ENCODE results near the gene DHCR7. TPM values are rescaled to one million over a fixed set of nuclear protein-coding genes. Genes with fewer than 3 reads are reported as not detected.

Gene DHCR7
- total and polyA plus RNA-seq, 2 experiments from 2014 or later = 84.0 to 166 TPM

DNA sequence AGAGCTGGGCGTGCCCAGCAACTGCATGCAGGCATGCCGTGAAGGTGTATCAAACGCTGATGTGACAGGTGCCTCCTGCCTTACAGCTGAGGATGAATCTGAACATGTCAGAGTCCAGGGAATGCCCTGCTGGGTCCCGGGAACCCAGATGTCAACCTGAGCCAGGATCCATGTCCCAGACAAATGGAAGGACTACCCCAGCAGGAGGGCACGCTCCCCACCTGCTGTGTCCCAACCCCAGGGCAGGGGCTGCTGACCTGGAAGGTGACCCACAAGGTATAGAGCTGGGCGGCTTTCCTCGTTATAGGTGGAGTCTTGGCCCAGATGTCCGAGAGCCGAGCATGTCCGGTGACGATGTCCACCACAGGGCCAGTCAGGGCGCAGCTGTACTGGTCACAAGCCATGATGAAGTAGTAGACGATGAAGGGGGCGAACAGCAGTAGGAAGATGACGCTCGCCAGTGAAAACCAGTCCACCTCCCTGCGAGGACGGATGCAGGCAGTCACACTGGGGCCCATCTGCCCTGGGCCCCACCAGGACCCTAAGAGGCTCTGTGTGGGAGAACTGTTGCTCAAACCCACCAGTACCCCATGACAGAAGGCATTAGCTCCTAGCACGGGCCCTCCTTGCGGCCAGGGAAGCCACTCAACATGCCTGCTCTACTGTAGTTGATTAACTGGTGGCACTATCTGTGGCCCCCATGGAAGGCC, 4.3 kb downstream of the DHCR7 start (continued):
- TF ChIP-seq NANOG (IDR thresholded peaks at IDR 0.05; ENCODE audit: borderline replicate concordance) = no peak
- no peak for TF ChIP-seq JUNB (IDR thresholded peaks at IDR 0.05; ENCODE audit: unreplicated experiment)
- no peak for TF ChIP-seq CREB1 (CRISPR knock-in tag; IDR thresholded peaks at IDR 0.05; ENCODE audit: low read depth)
- TF ChIP-seq EZH2phosphoT487 (IDR thresholded peaks at IDR 0.05; ENCODE audit: unreplicated experiment) = no peak

- Histone ChIP-seq H4K20me1 (replicated peaks; ENCODE audit: insufficient read depth) (peaks cover 33% of the 10 kb centered on the region), H3F3A (replicated peaks; ENCODE audit: low read depth) (no peaks in the 10 kb centered on the region), H3K27me3 (ENCODE audit: insufficient read depth) (no peaks in the 10 kb centered on the region), H3K9me2 (ENCODE audit: insufficient read depth) (no peaks in the 10 kb centered on the region), H3K79me2 (replicated peaks; ENCODE audit: insufficient read depth) (peaks cover 30% of the 10 kb centered on the region), H3K27ac (ENCODE audit: low read depth) (no peak overlapping the region), H3K4me1 (ENCODE audit: insufficient read depth) (peaks cover 10% of the 10 kb centered on the region), H3K4me2 (no peak overlapping the region), H3K4me3 (no peak overlapping the region), H3K36me3 (ENCODE audit: insufficient read depth) (peaks cover 62% of the 10 kb centered on the region), H2AFZ (no peak overlapping the region)
- DNase-seq (ENCODE audit: low spot score) (no peak), ATAC-seq (no peak)
- Mint-ChIP-seq H3K9me3 (peaks cover 7% of the 10 kb centered on the region; the same call in 2 of the 3 replicates), H3K27ac (no peak overlapping the region), H3K27me3 (ENCODE audit: insufficient read depth, low read depth, poor library complexity) (peaks cover 10% of the 10 kb centered on the region), H3K4me3 (no peak overlapping the region), H3K36me3 (ENCODE audit: low read depth) (peaks cover 89% of the 10 kb centered on the region), H3K4me1 (peaks cover 18% of the 10 kb centered on the region; the same call in 2 of the 3 replicates)
- TF ChIP-seq, protein P1, sequence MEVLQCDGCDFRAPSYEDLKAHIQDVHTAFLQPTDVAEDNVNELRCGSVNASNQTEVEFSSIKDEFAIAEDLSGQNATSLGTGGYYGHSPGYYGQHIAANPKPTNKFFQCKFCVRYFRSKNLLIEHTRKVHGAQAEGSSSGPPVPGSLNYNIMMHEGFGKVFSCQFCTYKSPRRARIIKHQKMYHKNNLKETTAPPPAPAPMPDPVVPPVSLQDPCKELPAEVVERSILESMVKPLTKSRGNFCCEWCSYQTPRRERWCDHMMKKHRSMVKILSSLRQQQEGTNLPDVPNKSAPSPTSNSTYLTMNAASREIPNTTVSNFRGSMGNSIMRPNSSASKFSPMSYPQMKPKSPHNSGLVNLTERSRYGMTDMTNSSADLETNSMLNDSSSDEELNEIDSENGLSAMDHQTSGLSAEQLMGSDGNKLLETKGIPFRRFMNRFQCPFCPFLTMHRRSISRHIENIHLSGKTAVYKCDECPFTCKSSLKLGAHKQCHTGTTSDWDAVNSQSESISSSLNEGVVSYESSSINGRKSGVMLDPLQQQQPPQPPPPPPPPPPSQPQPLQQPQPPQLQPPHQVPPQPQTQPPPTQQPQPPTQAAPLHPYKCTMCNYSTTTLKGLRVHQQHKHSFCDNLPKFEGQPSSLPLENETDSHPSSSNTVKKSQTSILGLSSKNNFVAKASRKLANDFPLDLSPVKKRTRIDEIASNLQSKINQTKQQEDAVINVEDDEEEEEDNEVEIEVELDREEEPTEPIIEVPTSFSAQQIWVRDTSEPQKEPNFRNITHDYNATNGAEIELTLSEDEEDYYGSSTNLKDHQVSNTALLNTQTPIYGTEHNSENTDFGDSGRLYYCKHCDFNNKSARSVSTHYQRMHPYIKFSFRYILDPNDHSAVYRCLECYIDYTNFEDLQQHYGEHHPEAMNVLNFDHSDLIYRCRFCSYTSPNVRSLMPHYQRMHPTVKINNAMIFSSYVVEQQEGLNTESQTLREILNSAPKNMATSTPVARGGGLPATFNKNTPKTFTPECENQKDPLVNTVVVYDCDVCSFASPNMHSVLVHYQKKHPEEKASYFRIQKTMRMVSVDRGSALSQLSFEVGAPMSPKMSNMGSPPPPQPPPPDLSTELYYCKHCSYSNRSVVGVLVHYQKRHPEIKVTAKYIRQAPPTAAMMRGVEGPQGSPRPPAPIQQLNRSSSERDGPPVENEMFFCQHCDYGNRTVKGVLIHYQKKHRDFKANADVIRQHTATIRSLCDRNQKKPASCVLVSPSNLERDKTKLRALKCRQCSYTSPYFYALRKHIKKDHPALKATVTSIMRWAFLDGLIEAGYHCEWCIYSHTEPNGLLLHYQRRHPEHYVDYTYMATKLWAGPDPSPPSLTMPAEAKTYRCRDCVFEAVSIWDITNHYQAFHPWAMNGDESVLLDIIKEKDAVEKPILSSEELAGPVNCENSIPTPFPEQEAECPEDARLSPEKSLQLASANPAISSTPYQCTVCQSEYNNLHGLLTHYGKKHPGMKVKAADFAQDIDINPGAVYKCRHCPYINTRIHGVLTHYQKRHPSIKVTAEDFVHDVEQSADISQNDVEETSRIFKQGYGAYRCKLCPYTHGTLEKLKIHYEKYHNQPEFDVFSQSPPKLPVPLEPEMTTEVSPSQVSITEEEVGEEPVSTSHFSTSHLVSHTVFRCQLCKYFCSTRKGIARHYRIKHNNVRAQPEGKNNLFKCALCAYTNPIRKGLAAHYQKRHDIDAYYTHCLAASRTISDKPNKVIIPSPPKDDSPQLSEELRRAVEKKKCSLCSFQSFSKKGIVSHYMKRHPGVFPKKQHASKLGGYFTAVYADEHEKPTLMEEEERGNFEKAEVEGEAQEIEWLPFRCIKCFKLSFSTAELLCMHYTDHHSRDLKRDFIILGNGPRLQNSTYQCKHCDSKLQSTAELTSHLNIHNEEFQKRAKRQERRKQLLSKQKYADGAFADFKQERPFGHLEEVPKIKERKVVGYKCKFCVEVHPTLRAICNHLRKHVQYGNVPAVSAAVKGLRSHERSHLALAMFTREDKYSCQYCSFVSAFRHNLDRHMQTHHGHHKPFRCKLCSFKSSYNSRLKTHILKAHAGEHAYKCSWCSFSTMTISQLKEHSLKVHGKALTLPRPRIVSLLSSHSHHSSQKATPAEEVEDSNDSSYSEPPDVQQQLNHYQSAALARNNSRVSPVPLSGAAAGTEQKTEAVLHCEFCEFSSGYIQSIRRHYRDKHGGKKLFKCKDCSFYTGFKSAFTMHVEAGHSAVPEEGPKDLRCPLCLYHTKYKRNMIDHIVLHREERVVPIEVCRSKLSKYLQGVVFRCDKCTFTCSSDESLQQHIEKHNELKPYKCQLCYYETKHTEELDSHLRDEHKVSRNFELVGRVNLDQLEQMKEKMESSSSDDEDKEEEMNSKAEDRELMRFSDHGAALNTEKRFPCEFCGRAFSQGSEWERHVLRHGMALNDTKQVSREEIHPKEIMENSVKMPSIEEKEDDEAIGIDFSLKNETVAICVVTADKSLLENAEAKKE (CRISPR knock-in tag; IDR thresholded peaks at IDR 0.05) = no peak
- TF ChIP-seq JUNB (IDR thresholded peaks at IDR 0.05; ENCODE audit: unreplicated experiment) = no peak
- TF ChIP-seq STAT1 (IDR thresholded peaks at IDR 0.05; ENCODE audit: unreplicated experiment) = no peak
- no peak for TF ChIP-seq POLR2AphosphoS5 (IDR thresholded peaks at IDR 0.05; ENCODE audit: low read depth)
- TF ChIP-seq NANOG (IDR thresholded peaks at IDR 0.05; ENCODE audit: borderline replicate concordance) = no peak
- TF ChIP-seq, protein P2, sequence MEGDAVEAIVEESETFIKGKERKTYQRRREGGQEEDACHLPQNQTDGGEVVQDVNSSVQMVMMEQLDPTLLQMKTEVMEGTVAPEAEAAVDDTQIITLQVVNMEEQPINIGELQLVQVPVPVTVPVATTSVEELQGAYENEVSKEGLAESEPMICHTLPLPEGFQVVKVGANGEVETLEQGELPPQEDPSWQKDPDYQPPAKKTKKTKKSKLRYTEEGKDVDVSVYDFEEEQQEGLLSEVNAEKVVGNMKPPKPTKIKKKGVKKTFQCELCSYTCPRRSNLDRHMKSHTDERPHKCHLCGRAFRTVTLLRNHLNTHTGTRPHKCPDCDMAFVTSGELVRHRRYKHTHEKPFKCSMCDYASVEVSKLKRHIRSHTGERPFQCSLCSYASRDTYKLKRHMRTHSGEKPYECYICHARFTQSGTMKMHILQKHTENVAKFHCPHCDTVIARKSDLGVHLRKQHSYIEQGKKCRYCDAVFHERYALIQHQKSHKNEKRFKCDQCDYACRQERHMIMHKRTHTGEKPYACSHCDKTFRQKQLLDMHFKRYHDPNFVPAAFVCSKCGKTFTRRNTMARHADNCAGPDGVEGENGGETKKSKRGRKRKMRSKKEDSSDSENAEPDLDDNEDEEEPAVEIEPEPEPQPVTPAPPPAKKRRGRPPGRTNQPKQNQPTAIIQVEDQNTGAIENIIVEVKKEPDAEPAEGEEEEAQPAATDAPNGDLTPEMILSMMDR (conservative IDR thresholded peaks at IDR 0.05; ENCODE audit: low read depth in 2 of 2) = no peak
- TF ChIP-seq, protein P3, sequence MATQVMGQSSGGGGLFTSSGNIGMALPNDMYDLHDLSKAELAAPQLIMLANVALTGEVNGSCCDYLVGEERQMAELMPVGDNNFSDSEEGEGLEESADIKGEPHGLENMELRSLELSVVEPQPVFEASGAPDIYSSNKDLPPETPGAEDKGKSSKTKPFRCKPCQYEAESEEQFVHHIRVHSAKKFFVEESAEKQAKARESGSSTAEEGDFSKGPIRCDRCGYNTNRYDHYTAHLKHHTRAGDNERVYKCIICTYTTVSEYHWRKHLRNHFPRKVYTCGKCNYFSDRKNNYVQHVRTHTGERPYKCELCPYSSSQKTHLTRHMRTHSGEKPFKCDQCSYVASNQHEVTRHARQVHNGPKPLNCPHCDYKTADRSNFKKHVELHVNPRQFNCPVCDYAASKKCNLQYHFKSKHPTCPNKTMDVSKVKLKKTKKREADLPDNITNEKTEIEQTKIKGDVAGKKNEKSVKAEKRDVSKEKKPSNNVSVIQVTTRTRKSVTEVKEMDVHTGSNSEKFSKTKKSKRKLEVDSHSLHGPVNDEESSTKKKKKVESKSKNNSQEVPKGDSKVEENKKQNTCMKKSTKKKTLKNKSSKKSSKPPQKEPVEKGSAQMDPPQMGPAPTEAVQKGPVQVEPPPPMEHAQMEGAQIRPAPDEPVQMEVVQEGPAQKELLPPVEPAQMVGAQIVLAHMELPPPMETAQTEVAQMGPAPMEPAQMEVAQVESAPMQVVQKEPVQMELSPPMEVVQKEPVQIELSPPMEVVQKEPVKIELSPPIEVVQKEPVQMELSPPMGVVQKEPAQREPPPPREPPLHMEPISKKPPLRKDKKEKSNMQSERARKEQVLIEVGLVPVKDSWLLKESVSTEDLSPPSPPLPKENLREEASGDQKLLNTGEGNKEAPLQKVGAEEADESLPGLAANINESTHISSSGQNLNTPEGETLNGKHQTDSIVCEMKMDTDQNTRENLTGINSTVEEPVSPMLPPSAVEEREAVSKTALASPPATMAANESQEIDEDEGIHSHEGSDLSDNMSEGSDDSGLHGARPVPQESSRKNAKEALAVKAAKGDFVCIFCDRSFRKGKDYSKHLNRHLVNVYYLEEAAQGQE (IDR thresholded peaks at IDR 0.05; ENCODE audit: unreplicated experiment) = no peak
- no peak for TF ChIP-seq CREB1 (CRISPR knock-in tag; IDR thresholded peaks at IDR 0.05; ENCODE audit: low read depth)
- TF ChIP-seq EZH2phosphoT487 (IDR thresholded peaks at IDR 0.05; ENCODE audit: unreplicated experiment) = no peak
These were observed 5.3 kb downstream of the DHCR7 start for GRCh38 chr11:71442880-71443279.

Data from GM23338 (cell line).